GM21529 (cell line): ENCODE results near the gene BCL7B.
"Not testable (repeated sequence)": the region's sequence is repeated elsewhere in the genome, so short reads cannot be mapped to it uniquely, and the experiment has no call there.

ENCODE experiments used
- ATAC-seq: cut with Tn5 transposase; IDR thresholded peaks from one replicate; pipeline ENCODE4 v1.9.1; 2021; ENCODE audit not compliant: unreplicated experiment

The BCL7B gene

GRCh38 chr7:73557397-73558257 is at the start of gene BCL7B:
Gene BCL7B, minus strand, starts transcription at chr7:73557690. Its CDS starts 112 bp downstream, at chr7:73557578.
- peak; percentile 46 for ATAC-seq

- no peak for ATAC-seq
These were observed 48.2 kb upstream of the BCL7B start for GRCh38 chr7:73605601-73606220.

GRCh38 chr7:73602721-73603651 is 45.5 kb upstream of the BCL7B start:
- ATAC-seq, result no peak

- no peak for ATAC-seq
These were observed 42.4 kb upstream of the BCL7B start for GRCh38 chr7:73599916-73600315.

GRCh38 chr7:73599151-73599882 is 41.8 kb upstream of the BCL7B start:
- ATAC-seq, result no peak

GRCh38 chr7:73597978-73598782 is 40.7 kb upstream of the BCL7B start:
- no peak for ATAC-seq

- ATAC-seq, result no peak
These were observed 38.9 kb upstream of the BCL7B start for GRCh38 chr7:73596191-73597065.

- no peak for ATAC-seq
These were observed 37.9 kb upstream of the BCL7B start for GRCh38 chr7:73595358-73595757.

GRCh38 chr7:73593207-73594045 is 35.9 kb upstream of the BCL7B start:
- ATAC-seq, result no peak

- no peak for ATAC-seq
These were observed 29.4 kb upstream of the BCL7B start for GRCh38 chr7:73586911-73587310.

- ATAC-seq, result no peak
These were observed 27.7 kb upstream of the BCL7B start for GRCh38 chr7:73585196-73585595.

GRCh38 chr7:73582664-73583202 is 25.2 kb upstream of the BCL7B start:
- no peak for ATAC-seq

GRCh38 chr7:73581006-73581405 is 23.5 kb upstream of the BCL7B start:
- not testable (repeated sequence) for ATAC-seq

GRCh38 chr7:73578342-73579128 is 21.0 kb upstream of the BCL7B start, which contains the start of gene TBL2:
Gene TBL2, minus strand, starts transcription at chr7:73578579. Its CDS starts 30 bp downstream, at chr7:73578549.
- ATAC-seq, result peak; percentile 85

GRCh38 chr7:73577627-73578341 is 20.3 kb upstream of the BCL7B start:
- ATAC-seq, result peak; percentile 6

GRCh38 chr7:73573791-73574190 is 16.3 kb upstream of the BCL7B start:
- ATAC-seq, result no peak
